Mesenteric fat pad (tissue), 1 donor: Measurements from ENCODE around the gene ACRBP. TPM values are rescaled to one million over a fixed set of nuclear protein-coding genes. Genes with fewer than 3 reads are reported as not detected.

Source experiments
- DNase-seq: peaks from one replicate; pipeline ENCODE4 v3.0.0-alpha.2; 2020; ENCODE audit warnings: low spot score
- long read RNA-seq: library from polyadenylated mRNA; unstranded; transcript quantifications from one replicate; pipeline ENCODE4 v2.0.0, GENCODE V29; 2020
- total RNA-seq: library from RNA; stranded (reverse); fragmentation: NEBNext Ultra II Directional; extraction: Animal tissue kit (Norgen Biotek cat#: 25700); gene quantifications from one replicate; pipeline ENCODE4 v1.2.1, GENCODE V29; 2021
- donor health status: DM: yes; HTN: yes; CAD: no.

Gene ACRBP
- total RNA-seq = 2.5 TPM
- long read RNA-seq, partial matches to known transcripts = 0 of 1 reads
- long read RNA-seq, other reads (novel, unspliced or antisense) = 1 of 1 reads

- peak; percentile 92 for DNase-seq
Measured at GRCh38 chr12:6647083-6647604, at the start of gene ACRBP. TSS of gene ACRBP (minus strand) at chr12:6647432. CDS start at chr12:6647366, 66 bp downstream.

GRCh38 chr12:6695313-6696045 is 48.2 kb upstream of the ACRBP start:
- no peak for DNase-seq

- no peak for DNase-seq
Measured at GRCh38 chr12:6694701-6695100, 47.5 kb upstream of the ACRBP start.

- DNase-seq = no peak
Measured at GRCh38 chr12:6693832-6694355, 46.7 kb upstream of the ACRBP start.

- DNase-seq = no peak
Measured at GRCh38 chr12:6692888-6693287, 45.7 kb upstream of the ACRBP start.

GRCh38 chr12:6691473-6691872 is 44.2 kb upstream of the ACRBP start:
- DNase-seq = no peak

GRCh38 chr12:6688999-6689882 is 42.0 kb upstream of the ACRBP start, which contains the start of gene ZNF384:
TSS of gene ZNF384 (minus strand) at chr12:6689375. CDS start at chr12:6679520, 9,855 bp downstream.
- DNase-seq = peak; percentile 97

- DNase-seq = no peak
Measured at GRCh38 chr12:6688543-6688998, 41.3 kb upstream of the ACRBP start.

GRCh38 chr12:6685814-6686213 is 38.6 kb upstream of the ACRBP start:
- no peak for DNase-seq

GRCh38 chr12:6684609-6685008 is 37.4 kb upstream of the ACRBP start:
- no peak for DNase-seq

GRCh38 chr12:6676962-6677361 is 29.7 kb upstream of the ACRBP start:
- DNase-seq = no peak

GRCh38 chr12:6672143-6672542 is 24.9 kb upstream of the ACRBP start:
- no peak for DNase-seq

- no peak for DNase-seq
Measured at GRCh38 chr12:6667559-6668210, 20.5 kb upstream of the ACRBP start.

- no peak for DNase-seq
Measured at GRCh38 chr12:6666211-6666610, 19.0 kb upstream of the ACRBP start.

- DNase-seq = no peak
Measured at GRCh38 chr12:6664902-6665301, 17.7 kb upstream of the ACRBP start.

GRCh38 chr12:6662906-6663742 is 15.9 kb upstream of the ACRBP start, which contains the start of gene ING4:
TSS of gene ING4 (minus strand) at chr12:6663119. CDS start at chr12:6663101, 18 bp downstream.
- peak; percentile 96 for DNase-seq

GRCh38 chr12:6662602-6662905 is 15.3 kb upstream of the ACRBP start:
- DNase-seq = no peak

GRCh38 chr12:6653987-6654386 is 6.8 kb upstream of the ACRBP start:
- DNase-seq = no peak

GRCh38 chr12:6653342-6653741 is 6.1 kb upstream of the ACRBP start:
- no peak for DNase-seq

GRCh38 chr12:6652391-6652790 is 5.2 kb upstream of the ACRBP start:
- DNase-seq = no peak
